ENCODE results near the gene BGN.

BGN gene

GRCh38 chrX:153519569-153520286, 24.9 kb downstream of the BGN start:
- TF ChIP-seq CTCF (IDR thresholded peaks at IDR 0.05; ENCODE audit: extremely low read depth, insufficient read depth, missing control alignments), result no peak
- no peak for DNase-seq (ENCODE audit: low spot score)
- in situ Hi-C loops (cut with MboI; ENCODE audit: low pct_unique_long_range_greater_than_20kb, low sequenced_read_pairs, unreplicated experiment), result no loop called here

DNA sequence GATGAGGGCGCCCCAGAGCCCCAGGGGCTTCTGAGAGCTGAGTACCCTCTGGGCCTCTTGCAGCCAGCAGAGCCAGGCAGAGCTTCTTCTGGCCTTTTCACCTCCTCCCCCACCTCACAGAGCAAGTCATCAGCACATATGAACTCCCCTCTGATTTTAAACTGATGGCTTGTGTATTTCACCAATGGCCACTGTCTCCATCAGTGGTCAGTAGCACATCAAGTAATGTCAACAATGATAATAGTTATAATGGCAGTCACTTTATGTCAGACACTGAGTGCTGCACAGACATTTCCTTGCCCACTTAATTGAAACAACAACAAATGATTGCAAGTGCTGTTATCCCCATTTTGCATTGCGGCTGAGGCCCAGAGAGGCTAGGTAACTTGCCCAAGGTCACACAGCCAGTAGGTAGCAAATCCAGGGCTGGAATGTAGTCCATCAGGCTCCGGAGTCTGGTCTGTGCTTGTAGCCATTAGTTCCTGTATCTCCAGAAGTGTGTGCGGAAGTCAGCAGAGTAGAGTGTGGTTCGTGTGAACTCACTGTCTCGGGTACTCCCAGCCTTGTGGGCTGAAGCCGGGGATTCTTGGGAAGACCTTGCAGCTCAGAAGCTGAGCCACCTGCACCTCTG, 25.6 kb downstream of the BGN start:
- in situ Hi-C loops (cut with MboI; ENCODE audit: low pct_unique_long_range_greater_than_20kb, low sequenced_read_pairs, unreplicated experiment), result no loop called here
- TF ChIP-seq CTCF (IDR thresholded peaks at IDR 0.05; ENCODE audit: extremely low read depth, insufficient read depth, missing control alignments), result no peak
- no peak for DNase-seq (ENCODE audit: low spot score)

DNA sequence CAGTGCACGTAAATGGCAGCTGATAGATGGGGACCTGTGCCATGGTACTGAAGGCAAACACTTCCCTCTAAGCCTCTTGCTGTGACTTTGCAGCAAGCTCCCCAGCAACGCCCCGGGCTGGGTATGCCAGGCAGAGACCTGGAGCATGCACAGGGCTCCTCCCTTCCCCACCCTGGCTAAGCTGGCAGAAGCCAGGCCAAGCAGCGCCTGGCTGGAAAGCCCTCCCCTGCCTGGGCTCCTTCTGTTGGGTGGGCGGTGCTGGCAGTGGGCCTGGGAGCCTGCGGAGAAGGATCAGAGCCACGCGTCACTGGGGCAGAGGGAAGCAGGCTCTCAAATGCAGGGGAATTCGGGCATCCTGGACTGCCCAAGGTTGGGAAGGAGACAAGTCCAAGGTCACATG, 26.3 kb downstream of the BGN start:
- no peak for TF ChIP-seq CTCF (IDR thresholded peaks at IDR 0.05; ENCODE audit: extremely low read depth, insufficient read depth, missing control alignments)
- in situ Hi-C loops (cut with MboI; ENCODE audit: low pct_unique_long_range_greater_than_20kb, low sequenced_read_pairs, unreplicated experiment), result no loop called here
- DNase-seq (ENCODE audit: low spot score), result no peak

DNA sequence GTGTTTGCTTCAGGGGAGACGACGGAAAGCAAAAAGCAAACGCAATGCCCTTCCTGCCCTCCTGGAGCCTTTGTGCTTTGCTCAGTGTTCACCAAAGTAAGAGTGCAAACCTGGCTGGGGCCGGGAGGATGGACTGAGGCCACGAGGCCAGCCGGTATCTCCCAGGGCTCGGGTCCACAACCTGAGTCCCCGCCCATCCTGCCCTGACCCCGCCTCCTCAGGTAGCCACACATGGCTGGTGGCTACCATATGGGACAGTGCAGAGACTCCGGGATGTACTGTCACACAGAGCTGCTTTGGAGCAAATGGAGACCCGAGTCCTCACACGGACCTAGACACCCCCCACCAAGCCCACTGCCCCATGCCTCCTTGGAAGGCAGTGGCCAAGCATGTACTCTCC, 27.5 kb downstream of the BGN start:
- in situ Hi-C loops (cut with MboI; ENCODE audit: low pct_unique_long_range_greater_than_20kb, low sequenced_read_pairs, unreplicated experiment), result no loop called here
- TF ChIP-seq CTCF (IDR thresholded peaks at IDR 0.05; ENCODE audit: extremely low read depth, insufficient read depth, missing control alignments), result no peak
- no peak for DNase-seq (ENCODE audit: low spot score)

DNA sequence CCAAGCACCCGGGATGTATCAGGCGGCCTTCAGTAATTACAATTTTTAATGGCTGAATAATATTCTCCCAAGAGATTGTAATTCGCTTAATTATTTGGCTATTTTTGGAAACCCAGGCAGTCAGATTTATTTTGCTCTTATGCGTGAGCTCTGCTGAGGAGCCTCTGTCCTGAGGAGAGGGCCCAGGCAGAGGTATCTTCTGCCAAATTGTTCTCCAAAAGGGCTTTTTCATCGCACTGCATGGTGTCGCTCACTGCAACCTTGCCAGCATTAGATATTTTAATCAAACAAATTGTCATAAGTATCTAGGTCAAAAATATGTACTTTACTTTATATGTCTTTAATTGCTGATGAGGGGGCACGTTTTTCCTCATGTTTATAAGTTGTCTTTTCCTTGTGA, 28.5 kb downstream of the BGN start:
- in situ Hi-C loops (cut with MboI; ENCODE audit: low pct_unique_long_range_greater_than_20kb, low sequenced_read_pairs, unreplicated experiment), result no loop called here
- no peak for TF ChIP-seq CTCF (IDR thresholded peaks at IDR 0.05; ENCODE audit: extremely low read depth, insufficient read depth, missing control alignments)
- no peak for DNase-seq (ENCODE audit: low spot score)

- TF ChIP-seq CTCF (IDR thresholded peaks at IDR 0.05; ENCODE audit: extremely low read depth, insufficient read depth, missing control alignments), result no peak
- in situ Hi-C loops (cut with MboI; ENCODE audit: low pct_unique_long_range_greater_than_20kb, low sequenced_read_pairs, unreplicated experiment), result no loop called here
- DNase-seq (ENCODE audit: low spot score), result no peak
These were observed 29.5 kb downstream of the BGN start for GRCh38 chrX:153524234-153524633.
